ENCODE data around the gene ZNF622. TPM values are rescaled to one million over a fixed set of nuclear protein-coding genes. Genes with fewer than 3 reads are reported as not detected.

Gene ZNF622, protein sequence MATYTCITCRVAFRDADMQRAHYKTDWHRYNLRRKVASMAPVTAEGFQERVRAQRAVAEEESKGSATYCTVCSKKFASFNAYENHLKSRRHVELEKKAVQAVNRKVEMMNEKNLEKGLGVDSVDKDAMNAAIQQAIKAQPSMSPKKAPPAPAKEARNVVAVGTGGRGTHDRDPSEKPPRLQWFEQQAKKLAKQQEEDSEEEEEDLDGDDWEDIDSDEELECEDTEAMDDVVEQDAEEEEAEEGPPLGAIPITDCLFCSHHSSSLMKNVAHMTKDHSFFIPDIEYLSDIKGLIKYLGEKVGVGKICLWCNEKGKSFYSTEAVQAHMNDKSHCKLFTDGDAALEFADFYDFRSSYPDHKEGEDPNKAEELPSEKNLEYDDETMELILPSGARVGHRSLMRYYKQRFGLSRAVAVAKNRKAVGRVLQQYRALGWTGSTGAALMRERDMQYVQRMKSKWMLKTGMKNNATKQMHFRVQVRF
- total RNA-seq: 10 to 100 TPM; 52.5 to 54.1 TPM
- polyA plus RNA-seq (2013, experiment 1 of 2): 30.4 TPM
- 34.2 TPM for polyA plus RNA-seq (2013, experiment 2 of 2)
- total RNA-seq: 30.6 to 75.5 (median 49.1) reads per million in 172 experiments

DNA sequence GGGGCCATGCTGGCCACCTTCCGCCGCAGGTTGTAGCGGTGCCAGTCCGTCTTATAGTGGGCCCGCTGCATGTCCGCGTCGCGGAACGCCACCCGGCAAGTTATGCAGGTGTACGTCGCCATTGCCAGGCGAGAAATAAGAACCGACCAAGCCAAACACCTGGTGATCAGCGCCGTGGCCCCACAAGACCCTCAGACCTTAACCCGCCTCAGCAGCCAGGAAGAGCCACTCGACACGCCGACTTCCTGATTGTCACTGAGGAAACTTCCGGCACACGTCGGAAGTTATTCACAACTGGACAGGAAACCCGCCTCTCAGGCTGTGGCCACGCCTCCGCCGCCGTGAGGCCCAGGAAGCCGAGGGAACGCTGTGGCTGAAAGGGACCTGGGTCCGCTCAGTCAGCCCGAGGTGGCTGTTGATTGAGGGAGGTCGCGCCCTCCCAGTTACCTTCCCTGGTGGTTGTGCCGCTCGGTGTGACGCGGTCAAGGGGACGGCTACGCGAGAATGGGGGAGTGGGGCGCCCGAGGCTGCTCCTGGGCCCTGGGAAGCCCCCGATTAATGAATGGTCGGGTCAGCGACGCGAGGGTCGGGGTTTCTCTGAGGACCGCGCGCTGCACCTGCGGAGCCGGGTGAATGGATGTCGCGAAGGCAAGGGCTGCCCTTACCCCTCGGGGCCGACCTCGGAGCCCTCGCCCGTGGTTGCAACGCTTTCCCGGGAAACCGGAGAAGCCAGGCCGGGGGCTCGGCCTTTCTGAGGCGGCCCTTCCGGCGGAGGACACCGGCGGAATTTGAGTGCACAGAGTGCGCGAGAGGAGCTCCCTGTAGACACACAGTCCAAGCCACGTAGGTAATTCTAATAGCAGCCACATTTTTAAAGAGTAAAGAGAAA lies at the start of gene ZNF622:
Gene ZNF622, minus strand, starts transcription at position 257 of the 889 bp plus-strand sequence. Its CDS starts 135 bp downstream, at position 122.
- no peaks in the 10 kb centered on the region for H3K9me3 ChIP-seq (ENCODE audit: control insufficient read depth in 1 of 2, insufficient read depth in 1 of 2, low read length in 2 of 2)
- peak; percentile 76 to 95 (median 85) for DNase-seq
- ChIA-PET CTCF (interaction anchor here (0.7 to 1.8 kb wide), 2 partner anchors 10 kb away, joined by 3 to 9 read pairs; no protein-coding TSS in a partner anchor), POLR2A (interaction anchor here (1.0 kb wide), 1 partner anchor 10 kb away, joined by 3 read pairs; no protein-coding TSS in a partner anchor)
- Mint-ChIP-seq H3K9me3 (no peaks in the 10 kb centered on the region), H3K27me3 (no peaks in the 10 kb centered on the region), H3K36me3 (ENCODE audit: low read depth) (peaks cover 64% of the 10 kb centered on the region), H3K4me1 (ENCODE audit: low read depth) (peaks cover 96% of the 10 kb centered on the region), H3K27ac (peak within 1 kb of the TSS; percentile 95), H3K4me3 (peak within 1 kb of the TSS; percentile 98)
- H3K36me3 ChIP-seq (ENCODE audit: insufficient read depth, low read length): peaks cover 29% of the 10 kb centered on the region
- peak within 1 kb of the TSS; percentile 63 to 79 for H3K27ac ChIP-seq (ENCODE audit: low read depth in 1 of 2, low read length in 2 of 2)
- ATAC-seq (ENCODE audit: poor library complexity): peak; percentile 93
- no peaks in the 10 kb centered on the region for H3K27me3 ChIP-seq (ENCODE audit: control insufficient read depth in 1 of 2, insufficient read depth in 2 of 2, low read length in 2 of 2)
- peaks cover 53% of the 10 kb centered on the region for H3K4me1 ChIP-seq (ENCODE audit: insufficient read depth, low read length)
- H3K4me3 ChIP-seq (ENCODE audit: low read length): peak within 1 kb of the TSS; percentile 82
- TF ChIP-seq, protein P1, sequence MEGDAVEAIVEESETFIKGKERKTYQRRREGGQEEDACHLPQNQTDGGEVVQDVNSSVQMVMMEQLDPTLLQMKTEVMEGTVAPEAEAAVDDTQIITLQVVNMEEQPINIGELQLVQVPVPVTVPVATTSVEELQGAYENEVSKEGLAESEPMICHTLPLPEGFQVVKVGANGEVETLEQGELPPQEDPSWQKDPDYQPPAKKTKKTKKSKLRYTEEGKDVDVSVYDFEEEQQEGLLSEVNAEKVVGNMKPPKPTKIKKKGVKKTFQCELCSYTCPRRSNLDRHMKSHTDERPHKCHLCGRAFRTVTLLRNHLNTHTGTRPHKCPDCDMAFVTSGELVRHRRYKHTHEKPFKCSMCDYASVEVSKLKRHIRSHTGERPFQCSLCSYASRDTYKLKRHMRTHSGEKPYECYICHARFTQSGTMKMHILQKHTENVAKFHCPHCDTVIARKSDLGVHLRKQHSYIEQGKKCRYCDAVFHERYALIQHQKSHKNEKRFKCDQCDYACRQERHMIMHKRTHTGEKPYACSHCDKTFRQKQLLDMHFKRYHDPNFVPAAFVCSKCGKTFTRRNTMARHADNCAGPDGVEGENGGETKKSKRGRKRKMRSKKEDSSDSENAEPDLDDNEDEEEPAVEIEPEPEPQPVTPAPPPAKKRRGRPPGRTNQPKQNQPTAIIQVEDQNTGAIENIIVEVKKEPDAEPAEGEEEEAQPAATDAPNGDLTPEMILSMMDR (IDR thresholded peaks at IDR 0.05): no peak
- intact Hi-C loops (cut with DNase I, micrococcal nuclease): loop anchor here (1.0 to 10.0 kb wide), 3 partner anchors 9 to 1881 kb away; partner anchors contain the start of genes RETREG1 (in 2 of the 2) and OTULINL (in 1 of the 2)

DNA sequence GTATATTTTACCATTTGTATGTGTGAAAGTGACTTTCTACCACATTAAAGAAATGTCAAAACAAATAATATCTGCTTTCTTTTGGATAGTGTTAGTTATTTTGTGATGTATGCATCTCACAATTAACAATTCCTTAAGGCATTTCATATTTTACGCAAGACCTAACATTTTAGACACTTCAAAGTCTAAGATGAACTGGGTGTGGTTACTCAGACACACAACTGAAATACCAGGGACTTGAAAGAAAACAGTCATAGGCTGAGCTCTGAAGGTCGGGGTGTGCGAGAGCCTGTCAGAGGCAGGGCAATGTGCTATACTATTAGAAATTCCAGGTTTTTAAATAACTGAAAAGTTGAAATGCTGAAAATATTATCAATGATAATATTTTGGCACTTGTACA lies 44.5 kb upstream of the ZNF622 start:
- H3K36me3 ChIP-seq (ENCODE audit: insufficient read depth, low read length): no peaks in the 10 kb centered on the region
- H3K27me3 ChIP-seq (ENCODE audit: control insufficient read depth in 1 of 2, insufficient read depth in 2 of 2, low read length in 2 of 2): no peaks in the 10 kb centered on the region
- H3K4me3 Mint-ChIP-seq: no peak overlapping the region
- no peaks in the 10 kb centered on the region for H3K9me3 ChIP-seq (ENCODE audit: control insufficient read depth in 1 of 2, insufficient read depth in 1 of 2, low read length in 2 of 2)
- peaks cover 18% of the 10 kb centered on the region for H3K36me3 Mint-ChIP-seq (ENCODE audit: low read depth)
- TF ChIP-seq, protein P1 (IDR thresholded peaks at IDR 0.05): no peak
- H3K4me1 Mint-ChIP-seq (ENCODE audit: low read depth): peaks cover 38% of the 10 kb centered on the region
- H3K4me1 ChIP-seq (ENCODE audit: insufficient read depth, low read length): peaks cover 11% of the 10 kb centered on the region
- DNase-seq (no peak), ATAC-seq (ENCODE audit: poor library complexity) (peak; percentile 43)
- ChIA-PET CTCF (no interaction called here), POLR2A (no interaction called here)
- no peaks in the 10 kb centered on the region for H3K9me3 Mint-ChIP-seq
- intact Hi-C loops (cut with DNase I, micrococcal nuclease): no loop called here
- H3K27me3 Mint-ChIP-seq: no peaks in the 10 kb centered on the region
- no peak overlapping the region for H3K4me3 ChIP-seq (ENCODE audit: low read length)
- H3K27ac Mint-ChIP-seq: peak overlapping the region; percentile 45
- no peak overlapping the region for H3K27ac ChIP-seq (ENCODE audit: low read depth in 1 of 2, low read length in 2 of 2)

All from CD4-positive, alpha-beta T cell (primary cell).